Gastroesophageal sphincter (tissue), 3 donors: ENCODE results near the gene CDKAL1.

Experiments
- POLR2A ChIP-seq, 2 donors: fragments of 450-650 bp; IDR thresholded peaks; one replicate each; pipeline ENCODE4 v1.6.1; 2017; ENCODE audit warnings: antibody characterized with exemption in 2 of 2, mild to moderate bottlenecking in 2 of 2, moderate library complexity in 1 of 2
- POLR2AphosphoS5 ChIP-seq: sonication (generic); formaldehyde crosslinking; IDR thresholded peaks from one replicate; pipeline ENCODE4 v1.6.1; 2017; ENCODE audit warnings: antibody characterized with exemption
- TF ChIP-seq, protein P1 (sequence below), 4 experiments: fragments of 200-600 bp in 2 of 4; fragments of 450-650 bp in 2 of 4; sonication (generic) in 1 of 4; IDR thresholded peaks; one replicate each; pipeline ENCODE4 v1.5.1; 2017 to 2019; ENCODE audit warnings: antibody characterized with exemption in 4 of 4, mild to moderate bottlenecking in 2 of 4, moderate library complexity in 2 of 4

DNA sequence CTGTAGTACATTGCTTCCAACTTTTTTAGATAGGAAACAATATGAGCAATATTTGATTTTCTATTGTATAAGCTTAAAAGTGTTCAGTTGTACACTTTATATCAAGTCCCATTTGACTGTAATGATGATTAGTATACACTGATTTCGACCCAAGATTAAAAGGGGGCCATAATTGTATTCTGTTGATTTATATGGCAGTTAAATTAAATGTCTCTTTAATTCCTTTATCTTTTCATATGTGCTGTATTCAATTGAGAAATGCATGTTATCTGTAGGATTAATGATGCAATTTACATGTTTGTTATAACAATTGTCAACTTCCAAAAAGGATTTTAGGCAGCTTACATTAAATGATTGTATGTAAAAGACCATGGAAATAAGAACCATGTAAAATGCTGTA, 317.5 kb downstream of the CDKAL1 start:
- TF ChIP-seq, protein P1, sequence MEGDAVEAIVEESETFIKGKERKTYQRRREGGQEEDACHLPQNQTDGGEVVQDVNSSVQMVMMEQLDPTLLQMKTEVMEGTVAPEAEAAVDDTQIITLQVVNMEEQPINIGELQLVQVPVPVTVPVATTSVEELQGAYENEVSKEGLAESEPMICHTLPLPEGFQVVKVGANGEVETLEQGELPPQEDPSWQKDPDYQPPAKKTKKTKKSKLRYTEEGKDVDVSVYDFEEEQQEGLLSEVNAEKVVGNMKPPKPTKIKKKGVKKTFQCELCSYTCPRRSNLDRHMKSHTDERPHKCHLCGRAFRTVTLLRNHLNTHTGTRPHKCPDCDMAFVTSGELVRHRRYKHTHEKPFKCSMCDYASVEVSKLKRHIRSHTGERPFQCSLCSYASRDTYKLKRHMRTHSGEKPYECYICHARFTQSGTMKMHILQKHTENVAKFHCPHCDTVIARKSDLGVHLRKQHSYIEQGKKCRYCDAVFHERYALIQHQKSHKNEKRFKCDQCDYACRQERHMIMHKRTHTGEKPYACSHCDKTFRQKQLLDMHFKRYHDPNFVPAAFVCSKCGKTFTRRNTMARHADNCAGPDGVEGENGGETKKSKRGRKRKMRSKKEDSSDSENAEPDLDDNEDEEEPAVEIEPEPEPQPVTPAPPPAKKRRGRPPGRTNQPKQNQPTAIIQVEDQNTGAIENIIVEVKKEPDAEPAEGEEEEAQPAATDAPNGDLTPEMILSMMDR (IDR thresholded peaks at IDR 0.05), result no peak
- TF ChIP-seq POLR2A (IDR thresholded peaks at IDR 0.05), result no peak
- TF ChIP-seq POLR2AphosphoS5, result no peak
